ENCODE data around the gene UBTD2. TPM values are rescaled to one million over a fixed set of nuclear protein-coding genes. Genes with fewer than 3 reads are reported as not detected.

Gene UBTD2
- total RNA-seq, 1 experiment from 2014 or later: 42.6 TPM

GRCh38 chr5:172165465-172165864, 118.1 kb downstream of the UBTD2 start:
- Mint-ChIP-seq H3K27ac (no peak overlapping the region), H3K27me3 (ENCODE audit: low read depth) (no peaks in the 10 kb centered on the region), H3K9me3 (no peaks in the 10 kb centered on the region), H3K4me3 (no peak overlapping the region), H3K4me1 (peaks cover 11 to 16% of the 10 kb centered on the region in 2 experiments), H3K36me3 (ENCODE audit: insufficient read depth in 1 of 3, low read depth in 3 of 3) (no peaks in the 10 kb centered on the region; a peak in 2 of 7 replicates)
- Histone ChIP-seq H3K27me3 (ENCODE audit: insufficient read depth, low read length) (no peaks in the 10 kb centered on the region), H4K5ac (ENCODE audit: insufficient read length, low read depth, low read length) (no peak overlapping the region), H3K27ac (ENCODE audit: insufficient read length, low read depth, low read length) (no peak overlapping the region), H2AK5ac (ENCODE audit: insufficient read length, low read length) (no peak overlapping the region), H2BK5ac (ENCODE audit: insufficient read length, low read length) (no peak overlapping the region), H3K23me2 (ENCODE audit: insufficient read length, low read depth, low read length, poor library complexity, severe bottlenecking) (no peaks in the 10 kb centered on the region), H3K14ac (ENCODE audit: insufficient read depth, low read length) (no peak overlapping the region), H2BK120ac (ENCODE audit: low read depth, low read length, poor library complexity, severe bottlenecking) (no peak overlapping the region), H2BK15ac (ENCODE audit: low read depth, low read length) (no peak overlapping the region), H2BK12ac (ENCODE audit: insufficient read length, low read depth, low read length) (no peak overlapping the region), H3K4ac (ENCODE audit: low read depth, low read length) (no peak overlapping the region), H3T11ph (ENCODE audit: low read length) (no peak overlapping the region), H3K79me2 (ENCODE audit: insufficient read depth, low read length) (no peaks in the 10 kb centered on the region), H4K20me1 (ENCODE audit: control insufficient read depth, insufficient read depth, insufficient read length) (no peaks in the 10 kb centered on the region), H3K9ac (ENCODE audit: extremely low read depth, insufficient read length, low read length) (no peak overlapping the region), H3K18ac (ENCODE audit: insufficient read length, low read depth, low read length) (no peak overlapping the region), H3K23ac (ENCODE audit: insufficient read length, low read depth, low read length) (no peak overlapping the region), H4K8ac (replicated peaks; ENCODE audit: insufficient read length, low read depth, low read length) (no peak overlapping the region), H2AFZ (ENCODE audit: low read length) (no peak overlapping the region), H2BK20ac (ENCODE audit: low read depth, low read length, poor library complexity, severe bottlenecking) (no peak overlapping the region), H3K56ac (ENCODE audit: insufficient read length, low read depth, low read length) (no peak overlapping the region), H3K4me1 (ENCODE audit: insufficient read depth, low read length) (no peaks in the 10 kb centered on the region), H3K9me3 (ENCODE audit: control insufficient read depth, low read depth, low read length) (no peaks in the 10 kb centered on the region), H3K79me1 (ENCODE audit: insufficient read depth, low read depth, low read length, poor library complexity, severe bottlenecking) (peaks cover 2% of the 10 kb centered on the region), H4K91ac (ENCODE audit: insufficient read length, low read depth, low read length) (no peak overlapping the region), H3K4me2 (ENCODE audit: insufficient read depth, insufficient read length, low read length) (no peak overlapping the region)
- no peak for DNase-seq
- no peak for TF ChIP-seq CTCF (conservative IDR thresholded peaks at IDR 0.05)
- no CpG with 5 or more reads among the region's 7 CpGs for WGBS (ENCODE audit: extremely low coverage, insufficient read length, low lambda C conversion rate)
